SU-DHL-6 (cell line): ENCODE data around the gene FUT8.

Source experiments
- CTCF ChIP-seq: fragments of 200-600 bp; sonication (generic); IDR thresholded peaks from one replicate; pipeline ENCODE4 v1.5.1; 2017; ENCODE audit warnings: antibody characterized with exemption, mild to moderate bottlenecking, low read length, moderate library complexity; ENCODE audit not compliant: insufficient read depth, poor library complexity, severe bottlenecking
- EZH2phosphoT487 ChIP-seq: fragments of 200-600 bp; sonication (generic), shearing (Covaris generic); conservative IDR thresholded peaks from 2 replicates; pipeline ENCODE4 v1.6.1; 2018; ENCODE audit warnings: mild to moderate bottlenecking, antibody characterized with exemption, low read length, moderate library complexity, mixed read lengths

DNA sequence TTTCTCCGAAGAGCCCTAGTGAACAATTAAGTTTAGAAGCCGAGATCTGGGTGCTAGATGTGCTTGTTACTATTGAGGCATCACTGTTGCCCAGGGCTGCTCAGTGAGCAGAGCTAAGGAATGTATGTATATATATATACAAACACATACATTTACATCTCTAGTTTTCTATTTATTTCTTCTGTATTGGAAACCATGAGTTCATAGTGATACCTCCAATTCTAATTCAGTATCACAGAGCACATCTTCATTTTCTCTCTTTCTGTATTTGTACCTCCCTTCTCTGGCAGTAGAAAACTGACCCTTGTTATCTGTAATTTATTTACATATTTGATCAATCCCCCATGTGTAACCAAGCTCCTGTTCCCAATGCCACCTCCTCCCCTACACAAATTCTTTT, 40.7 kb upstream of the FUT8 start:
- no peak for TF ChIP-seq CTCF
- no peak for TF ChIP-seq EZH2phosphoT487
